ENCODE results near the gene EPB41L4B.

EPB41L4B gene

DNA sequence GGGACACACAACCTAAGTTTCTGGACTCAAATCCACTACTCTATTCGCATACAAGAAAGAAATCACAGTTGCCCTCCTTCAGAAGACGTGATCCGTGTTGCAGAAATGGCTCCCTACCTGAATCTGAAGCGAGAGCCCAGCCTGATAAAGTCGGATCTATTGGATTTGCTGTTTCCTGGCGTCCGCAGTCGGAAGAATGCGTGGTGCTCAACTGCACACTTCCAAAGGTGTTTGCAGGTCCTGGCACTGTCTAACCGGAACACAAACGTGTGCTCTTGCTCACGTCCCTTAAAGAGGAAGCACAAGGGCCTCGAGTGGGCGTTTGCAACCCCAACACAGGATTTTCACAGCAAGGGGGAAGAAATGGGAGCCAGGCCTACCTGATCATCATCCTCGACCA is 65.5 kb downstream of the EPB41L4B start:
- Histone ChIP-seq H3K9me3 (ENCODE audit: severe bottlenecking) (no peaks in the 10 kb centered on the region), H3K36me3 (ENCODE audit: low read depth) (peaks cover 12% of the 10 kb centered on the region; the same call in 1 of the 2 replicates), H3K4me1 (ENCODE audit: insufficient read depth, poor library complexity, severe bottlenecking) (peaks cover 48% of the 10 kb centered on the region), H3K27me3 (ENCODE audit: insufficient read depth, poor library complexity, severe bottlenecking) (no peaks in the 10 kb centered on the region), H3K4me3 (ENCODE audit: severe bottlenecking) (no peak overlapping the region), H3K27ac (ENCODE audit: poor library complexity, severe bottlenecking) (no peak overlapping the region)
- TF ChIP-seq, protein P1, sequence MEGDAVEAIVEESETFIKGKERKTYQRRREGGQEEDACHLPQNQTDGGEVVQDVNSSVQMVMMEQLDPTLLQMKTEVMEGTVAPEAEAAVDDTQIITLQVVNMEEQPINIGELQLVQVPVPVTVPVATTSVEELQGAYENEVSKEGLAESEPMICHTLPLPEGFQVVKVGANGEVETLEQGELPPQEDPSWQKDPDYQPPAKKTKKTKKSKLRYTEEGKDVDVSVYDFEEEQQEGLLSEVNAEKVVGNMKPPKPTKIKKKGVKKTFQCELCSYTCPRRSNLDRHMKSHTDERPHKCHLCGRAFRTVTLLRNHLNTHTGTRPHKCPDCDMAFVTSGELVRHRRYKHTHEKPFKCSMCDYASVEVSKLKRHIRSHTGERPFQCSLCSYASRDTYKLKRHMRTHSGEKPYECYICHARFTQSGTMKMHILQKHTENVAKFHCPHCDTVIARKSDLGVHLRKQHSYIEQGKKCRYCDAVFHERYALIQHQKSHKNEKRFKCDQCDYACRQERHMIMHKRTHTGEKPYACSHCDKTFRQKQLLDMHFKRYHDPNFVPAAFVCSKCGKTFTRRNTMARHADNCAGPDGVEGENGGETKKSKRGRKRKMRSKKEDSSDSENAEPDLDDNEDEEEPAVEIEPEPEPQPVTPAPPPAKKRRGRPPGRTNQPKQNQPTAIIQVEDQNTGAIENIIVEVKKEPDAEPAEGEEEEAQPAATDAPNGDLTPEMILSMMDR (IDR thresholded peaks at IDR 0.05; ENCODE audit: poor library complexity, severe bottlenecking) = no peak
- DNase-seq (ENCODE audit: low spot score) (no peak), ATAC-seq (ENCODE audit: low read depth) (no peak)

DNA sequence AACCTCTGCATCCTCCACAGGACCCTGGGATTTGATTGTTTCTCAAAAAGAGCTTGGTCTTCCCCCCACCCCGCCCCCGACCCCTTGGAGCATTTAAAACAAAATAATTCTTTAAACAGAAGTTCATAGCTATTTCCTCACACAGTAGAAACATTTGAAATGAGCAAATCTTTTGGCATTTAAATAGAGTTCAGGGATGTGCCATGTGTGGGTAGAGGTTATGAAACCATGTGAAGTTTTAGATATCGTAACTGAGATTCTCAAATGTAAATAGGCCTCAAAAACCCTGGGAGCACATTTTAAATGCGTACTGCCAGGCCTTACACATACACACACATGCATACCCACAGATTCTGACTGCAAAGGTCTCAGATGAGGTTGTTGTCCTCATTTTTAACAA is 66.5 kb downstream of the EPB41L4B start:
- Histone ChIP-seq H3K4me1 (ENCODE audit: insufficient read depth, poor library complexity, severe bottlenecking) (peaks cover 48% of the 10 kb centered on the region), H3K27me3 (ENCODE audit: insufficient read depth, poor library complexity, severe bottlenecking) (no peaks in the 10 kb centered on the region), H3K36me3 (ENCODE audit: low read depth) (peaks cover 12% of the 10 kb centered on the region; the same call in 1 of the 2 replicates), H3K4me3 (ENCODE audit: severe bottlenecking) (no peak overlapping the region), H3K27ac (ENCODE audit: poor library complexity, severe bottlenecking) (peak overlapping the region; percentile 73), H3K9me3 (ENCODE audit: severe bottlenecking) (no peaks in the 10 kb centered on the region)
- ATAC-seq (ENCODE audit: low read depth) (peak; percentile 34), DNase-seq (ENCODE audit: low spot score) (no peak)
- TF ChIP-seq, protein P1 (IDR thresholded peaks at IDR 0.05; ENCODE audit: poor library complexity, severe bottlenecking) = no peak

DNA sequence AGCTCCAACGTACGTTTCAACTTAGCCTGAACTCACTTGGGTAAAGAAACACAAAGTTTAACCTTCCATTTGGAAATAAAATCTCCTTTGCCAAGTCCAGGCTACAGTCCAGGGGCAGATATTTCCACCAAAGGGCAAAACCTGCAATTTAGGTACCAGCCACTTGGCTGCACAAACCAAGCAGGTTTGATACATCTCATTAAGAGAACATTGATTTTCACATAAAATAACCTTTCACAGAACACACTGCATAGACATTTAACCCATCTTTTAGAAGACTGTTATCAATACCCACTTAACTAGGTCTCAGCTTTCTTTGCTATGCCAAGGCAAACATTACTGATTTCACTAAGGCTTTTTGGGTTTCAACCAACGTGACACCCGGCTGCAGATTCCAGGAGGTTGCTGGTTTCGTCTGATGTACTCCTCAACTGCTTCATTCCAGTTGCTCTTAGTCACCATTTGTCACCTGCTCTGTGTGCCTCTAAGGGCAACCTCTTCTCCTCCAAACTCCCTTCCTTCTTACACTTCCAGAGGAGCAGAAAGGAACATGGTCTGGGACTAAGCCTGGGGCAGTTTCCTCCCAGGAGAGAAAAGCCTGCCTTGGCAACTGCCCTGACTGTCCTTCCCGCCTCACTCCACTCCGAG is 67.1 kb downstream of the EPB41L4B start:
- H3K27me3 ChIP-seq (ENCODE audit: insufficient read depth, poor library complexity, severe bottlenecking) = no peaks in the 10 kb centered on the region
- H3K4me3 ChIP-seq (ENCODE audit: severe bottlenecking) = no peak overlapping the region
- peaks cover 48% of the 10 kb centered on the region for H3K4me1 ChIP-seq (ENCODE audit: insufficient read depth, poor library complexity, severe bottlenecking)
- TF ChIP-seq, protein P1 (IDR thresholded peaks at IDR 0.05; ENCODE audit: poor library complexity, severe bottlenecking) = peak; percentile 4
- peak overlapping the region; percentile 73 for H3K27ac ChIP-seq (ENCODE audit: poor library complexity, severe bottlenecking)
- no peaks in the 10 kb centered on the region for H3K9me3 ChIP-seq (ENCODE audit: severe bottlenecking)
- ATAC-seq (ENCODE audit: low read depth) (peak; percentile 64), DNase-seq (ENCODE audit: low spot score) (no peak)
- peaks cover 12% of the 10 kb centered on the region; the same call in 1 of the 2 replicates for H3K36me3 ChIP-seq (ENCODE audit: low read depth)

DNA sequence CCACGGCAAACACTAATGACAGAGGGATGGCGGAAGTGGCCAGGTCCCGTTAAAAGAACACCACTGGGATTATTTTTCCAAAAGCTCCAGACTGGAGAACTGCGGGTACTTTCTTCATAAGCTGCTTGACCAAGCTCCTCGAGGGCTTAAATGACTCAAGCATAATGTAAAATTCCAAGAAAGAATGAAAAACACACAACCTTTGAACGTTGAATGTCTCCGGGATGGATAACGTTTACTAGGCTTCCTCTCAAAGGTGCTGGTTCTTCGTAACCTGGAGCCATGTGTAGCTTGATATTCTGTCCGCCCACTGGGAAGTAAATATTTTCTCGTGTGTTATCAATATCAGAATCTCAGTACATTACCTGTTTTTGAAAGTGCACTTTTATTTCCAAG is 67.6 kb downstream of the EPB41L4B start:
- TF ChIP-seq, protein P1 (IDR thresholded peaks at IDR 0.05; ENCODE audit: poor library complexity, severe bottlenecking) = no peak
- ATAC-seq (ENCODE audit: low read depth) (no peak), DNase-seq (ENCODE audit: low spot score) (no peak)
- no peak overlapping the region for H3K4me3 ChIP-seq (ENCODE audit: severe bottlenecking)
- peaks cover 48% of the 10 kb centered on the region for H3K4me1 ChIP-seq (ENCODE audit: insufficient read depth, poor library complexity, severe bottlenecking)
- peaks cover 12% of the 10 kb centered on the region; the same call in 1 of the 2 replicates for H3K36me3 ChIP-seq (ENCODE audit: low read depth)
- H3K27ac ChIP-seq (ENCODE audit: poor library complexity, severe bottlenecking) = peak overlapping the region; percentile 73
- no peaks in the 10 kb centered on the region for H3K9me3 ChIP-seq (ENCODE audit: severe bottlenecking)
- H3K27me3 ChIP-seq (ENCODE audit: insufficient read depth, poor library complexity, severe bottlenecking) = no peaks in the 10 kb centered on the region

DNA sequence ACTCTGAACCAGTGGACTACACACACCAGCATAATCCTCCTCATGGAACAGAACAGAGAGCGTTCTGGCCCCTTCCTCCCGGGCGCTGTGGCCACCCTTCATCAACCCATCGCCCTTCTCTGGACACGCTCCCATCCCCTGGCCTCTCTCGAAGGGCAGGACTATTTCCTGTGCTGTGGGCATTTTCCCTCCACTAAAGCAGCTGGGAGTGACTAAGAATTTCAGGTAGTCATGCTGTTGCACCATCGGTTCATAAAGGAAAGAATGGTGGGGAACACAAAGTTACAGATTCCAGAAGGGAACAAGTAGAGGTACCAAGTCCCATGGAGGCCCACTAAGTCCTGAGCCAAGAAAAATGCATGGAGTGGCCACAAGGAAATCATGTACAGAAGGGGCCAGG is 68.6 kb downstream of the EPB41L4B start:
- Histone ChIP-seq H3K9me3 (ENCODE audit: severe bottlenecking) (no peaks in the 10 kb centered on the region), H3K4me1 (ENCODE audit: insufficient read depth, poor library complexity, severe bottlenecking) (peaks cover 48% of the 10 kb centered on the region), H3K36me3 (ENCODE audit: low read depth) (peaks cover 12% of the 10 kb centered on the region; the same call in 1 of the 2 replicates), H3K4me3 (ENCODE audit: severe bottlenecking) (no peak overlapping the region), H3K27ac (ENCODE audit: poor library complexity, severe bottlenecking) (peak overlapping the region; percentile 73), H3K27me3 (ENCODE audit: insufficient read depth, poor library complexity, severe bottlenecking) (no peaks in the 10 kb centered on the region)
- peak; percentile 50; the same call in 2 of the 3 replicates for ATAC-seq (ENCODE audit: low read depth)
- no peak for DNase-seq (ENCODE audit: low spot score)
- TF ChIP-seq, protein P1 (IDR thresholded peaks at IDR 0.05; ENCODE audit: poor library complexity, severe bottlenecking) = no peak

Measured in RWPE2 (cell line).